Adipocyte (in vitro differentiated cells): ENCODE results near the gene SLC39A13.

Experiments
- DNase-seq: peaks from one replicate; pipeline ENCODE4 v3.0.0-alpha.2; 2015; ENCODE audit warnings: low read depth
- H3K27me3 ChIP-seq: replicated peaks from 2 replicates; pipeline ENCODE4 v1.7.0; 2013; ENCODE audit warnings: mild to moderate bottlenecking, low read length, moderate library complexity; ENCODE audit not compliant: control insufficient read depth, insufficient read depth
- H3K36me3 ChIP-seq: 2 replicates; pipeline ENCODE4 v1.7.0; 2013; ENCODE audit warnings: low read length, mild to moderate bottlenecking, moderate library complexity; ENCODE audit not compliant: control insufficient read depth, insufficient read depth, severe bottlenecking
- H3K4me1 ChIP-seq: 2 replicates; pipeline ENCODE4 v1.7.0; 2013; ENCODE audit warnings: mild to moderate bottlenecking, low read length, moderate library complexity; ENCODE audit not compliant: control insufficient read depth, insufficient read depth
- H3K4me3 ChIP-seq: 2 replicates; pipeline ENCODE4 v1.7.0; 2013; ENCODE audit warnings: mild to moderate bottlenecking, low read length, moderate library complexity
- H3K9ac ChIP-seq: 2 replicates; pipeline ENCODE4 v1.7.0; 2013; ENCODE audit warnings: mild to moderate bottlenecking, low read length, moderate library complexity
- H3K9me3 ChIP-seq: 2 replicates; pipeline ENCODE4 v1.7.0; 2013; ENCODE audit warnings: mild to moderate bottlenecking, low read length, moderate library complexity; ENCODE audit not compliant: control insufficient read depth

The SLC39A13 gene

DNA sequence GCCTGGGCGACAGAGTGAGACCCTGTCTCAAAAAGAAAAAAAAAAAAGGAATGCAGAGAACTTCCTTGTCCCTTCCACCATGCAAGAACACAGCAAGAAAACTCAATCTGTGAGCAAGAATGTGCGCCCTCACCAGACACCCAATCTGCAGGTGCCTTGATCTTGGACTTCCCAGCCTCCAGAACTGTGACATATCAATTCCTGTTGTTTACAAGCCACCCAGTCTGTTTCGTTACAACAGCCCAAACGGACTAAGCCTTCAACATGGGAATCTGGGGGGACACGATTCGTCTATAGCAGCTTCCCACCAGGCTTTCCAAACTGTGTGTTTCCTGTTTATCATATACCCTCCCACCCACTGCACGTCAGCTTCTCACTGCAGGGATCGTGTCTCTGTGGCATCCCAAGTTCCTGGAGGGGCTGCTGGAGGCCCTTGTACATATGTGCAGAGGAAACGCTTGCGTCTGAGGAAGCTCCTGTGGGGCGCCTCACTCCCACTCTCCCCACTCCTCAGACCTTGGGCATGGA, 28.9 kb downstream of the SLC39A13 start:
- no peak for DNase-seq
- Histone ChIP-seq H3K4me3 (no peak overlapping the region), H3K36me3 (no peaks in the 10 kb centered on the region), H3K4me1 (peaks cover 21% of the 10 kb centered on the region), H3K27me3 (no peaks in the 10 kb centered on the region), H3K9me3 (no peaks in the 10 kb centered on the region), H3K9ac (no peak overlapping the region)

GRCh38 chr11:47437746-47438418, 29.5 kb downstream of the SLC39A13 start:
- Histone ChIP-seq H3K36me3 (no peaks in the 10 kb centered on the region), H3K9me3 (no peaks in the 10 kb centered on the region), H3K27me3 (no peaks in the 10 kb centered on the region), H3K4me1 (peaks cover 21% of the 10 kb centered on the region), H3K4me3 (no peak overlapping the region), H3K9ac (no peak overlapping the region)
- no peak for DNase-seq

GRCh38 chr11:47438721-47439120, 30.3 kb downstream of the SLC39A13 start:
- H3K9ac ChIP-seq = no peak overlapping the region
- H3K9me3 ChIP-seq = no peaks in the 10 kb centered on the region
- H3K4me3 ChIP-seq = no peak overlapping the region
- no peaks in the 10 kb centered on the region for H3K36me3 ChIP-seq
- peaks cover 21% of the 10 kb centered on the region for H3K4me1 ChIP-seq
- DNase-seq = no peak
- no peaks in the 10 kb centered on the region for H3K27me3 ChIP-seq

GRCh38 chr11:47440054-47440476, 31.7 kb downstream of the SLC39A13 start:
- no peak for DNase-seq
- peaks cover 12% of the 10 kb centered on the region for H3K4me1 ChIP-seq
- H3K36me3 ChIP-seq = no peaks in the 10 kb centered on the region
- H3K4me3 ChIP-seq = no peak overlapping the region
- H3K9ac ChIP-seq = no peak overlapping the region
- no peaks in the 10 kb centered on the region for H3K27me3 ChIP-seq
- H3K9me3 ChIP-seq = no peaks in the 10 kb centered on the region

GRCh38 chr11:47441421-47441820, 33.0 kb downstream of the SLC39A13 start:
- Histone ChIP-seq H3K4me1 (peaks cover 12% of the 10 kb centered on the region), H3K27me3 (no peaks in the 10 kb centered on the region), H3K36me3 (no peaks in the 10 kb centered on the region), H3K9ac (no peak overlapping the region), H3K4me3 (no peak overlapping the region), H3K9me3 (no peaks in the 10 kb centered on the region)
- DNase-seq = no peak

DNA sequence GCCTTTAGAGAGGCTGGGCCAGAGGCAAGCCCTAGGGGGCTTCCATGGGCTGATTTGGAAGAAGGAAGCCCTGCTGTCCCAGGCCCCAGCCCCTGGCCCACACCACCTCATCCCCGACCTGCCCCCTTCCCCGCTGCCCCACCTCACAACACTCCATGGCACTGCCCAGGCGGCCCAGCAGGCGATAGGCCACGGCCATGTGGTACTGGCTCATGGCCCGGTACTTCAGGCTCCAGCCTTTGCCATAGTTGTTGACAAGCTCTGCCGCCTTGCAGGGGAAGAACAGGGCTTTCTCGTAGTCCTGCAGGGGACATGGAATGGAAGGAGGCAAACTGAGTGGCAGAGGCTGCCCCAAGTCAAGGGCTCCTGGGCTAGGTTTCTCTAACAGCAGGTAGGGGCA, 34.1 kb downstream of the SLC39A13 start:
- Histone ChIP-seq H3K36me3 (peaks cover 3% of the 10 kb centered on the region), H3K9me3 (no peaks in the 10 kb centered on the region), H3K9ac (no peak overlapping the region), H3K27me3 (no peaks in the 10 kb centered on the region), H3K4me1 (peaks cover 9% of the 10 kb centered on the region), H3K4me3 (no peak overlapping the region)
- no peak for DNase-seq

DNA sequence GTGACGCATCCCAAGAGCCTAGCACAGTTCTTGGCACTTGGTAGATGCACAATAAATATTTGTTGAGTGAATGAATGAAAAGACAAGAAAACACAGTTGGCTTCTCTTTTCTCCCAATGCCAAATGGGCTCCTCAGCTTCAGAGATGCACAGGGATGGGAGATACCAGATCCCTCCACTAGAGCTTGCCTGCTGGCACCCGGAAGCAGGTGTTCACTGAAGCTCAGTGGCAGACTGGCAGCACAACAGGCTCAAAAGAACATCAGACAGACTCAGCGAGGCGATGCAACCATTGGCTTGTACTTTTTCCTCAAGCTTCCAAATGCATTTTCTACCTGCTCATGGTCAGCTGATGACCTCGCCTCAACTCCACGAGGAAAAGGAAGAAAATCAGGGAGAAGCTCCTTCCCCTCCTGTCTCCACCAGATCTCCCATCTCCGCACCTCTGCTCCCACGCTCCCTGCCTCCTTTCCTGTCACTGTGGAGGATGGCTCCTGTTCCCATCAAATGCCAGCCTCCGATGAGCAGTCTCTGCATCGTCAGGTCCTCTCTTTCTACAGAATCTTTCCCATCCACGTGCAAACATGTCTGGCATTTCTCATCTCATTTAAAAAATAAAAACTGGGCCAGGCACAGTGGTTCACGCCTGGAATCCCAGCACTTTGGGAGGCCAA, 34.8 kb downstream of the SLC39A13 start:
- no peak overlapping the region for H3K4me3 ChIP-seq
- no peaks in the 10 kb centered on the region for H3K9me3 ChIP-seq
- H3K36me3 ChIP-seq = peaks cover 5% of the 10 kb centered on the region
- no peaks in the 10 kb centered on the region for H3K27me3 ChIP-seq
- H3K9ac ChIP-seq = no peak overlapping the region
- peaks cover 3% of the 10 kb centered on the region for H3K4me1 ChIP-seq
- no peak for DNase-seq

DNA sequence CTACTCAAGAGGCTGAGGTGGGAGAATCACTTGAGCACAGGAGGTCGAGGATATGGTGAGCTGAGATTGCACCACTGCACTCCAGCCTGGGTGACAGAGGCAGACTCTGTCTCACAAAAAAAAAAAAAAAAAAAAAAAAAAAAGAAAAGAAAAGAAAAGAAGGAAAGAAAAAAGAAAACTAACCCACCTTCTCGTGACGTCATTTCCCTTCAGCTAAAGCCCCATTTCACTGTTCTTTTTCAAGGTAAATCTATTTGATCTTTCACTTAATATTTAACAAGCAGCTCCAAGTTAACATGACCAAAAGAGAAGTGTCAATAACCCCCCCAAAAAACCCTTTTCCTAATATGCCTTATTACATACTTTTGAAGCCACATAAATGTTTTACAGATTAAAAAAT, 35.4 kb downstream of the SLC39A13 start:
- Histone ChIP-seq H3K9ac (no peak overlapping the region), H3K4me3 (no peak overlapping the region), H3K36me3 (peaks cover 5% of the 10 kb centered on the region), H3K4me1 (no peaks in the 10 kb centered on the region), H3K9me3 (no peaks in the 10 kb centered on the region), H3K27me3 (no peaks in the 10 kb centered on the region)
- no peak for DNase-seq

DNA sequence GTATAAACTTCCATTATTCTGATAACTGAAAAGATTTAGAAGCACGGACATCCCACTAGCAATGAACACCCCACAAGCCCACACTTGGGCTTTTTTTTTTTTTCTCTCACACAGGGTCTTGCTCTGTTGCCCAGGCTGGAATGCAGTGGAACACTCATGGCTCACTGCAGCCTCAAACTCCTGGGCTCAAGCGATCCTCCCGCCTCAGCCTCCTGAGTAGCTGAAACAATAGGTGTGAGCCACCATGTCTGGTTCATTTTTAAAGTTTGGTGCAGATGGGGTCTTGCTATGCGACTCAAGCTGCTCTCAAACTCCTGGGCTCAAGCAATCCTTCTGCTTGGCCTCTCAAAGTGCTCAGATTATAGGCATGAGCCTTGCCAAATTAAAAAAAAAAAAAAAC, 37.5 kb downstream of the SLC39A13 start:
- Histone ChIP-seq H3K27me3 (no peaks in the 10 kb centered on the region), H3K4me1 (no peaks in the 10 kb centered on the region), H3K4me3 (no peak overlapping the region), H3K9me3 (no peaks in the 10 kb centered on the region), H3K9ac (no peak overlapping the region), H3K36me3 (peaks cover 5% of the 10 kb centered on the region)
- no peak for DNase-seq

DNA sequence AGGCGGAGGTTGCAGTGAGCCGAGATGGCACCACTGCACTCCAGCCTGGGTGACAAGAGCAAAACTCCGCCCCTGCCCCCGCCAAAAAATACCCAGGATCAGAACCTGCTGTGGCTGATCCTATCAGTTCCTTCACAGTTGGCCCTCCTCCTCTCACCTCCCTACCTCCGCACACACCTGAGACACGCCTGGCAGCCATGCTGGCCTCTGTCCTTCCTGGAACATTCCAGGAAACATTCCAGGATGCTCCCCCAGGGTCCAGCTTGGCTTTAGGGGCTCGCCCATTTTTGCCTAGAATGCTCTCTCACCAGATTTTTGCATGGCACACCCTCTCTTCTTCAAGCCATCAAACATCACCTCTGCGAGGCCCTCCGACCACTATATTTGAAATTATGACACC, 38.4 kb downstream of the SLC39A13 start:
- H3K4me3 ChIP-seq = no peak overlapping the region
- peaks cover 5% of the 10 kb centered on the region for H3K36me3 ChIP-seq
- no peak for DNase-seq
- H3K4me1 ChIP-seq = no peaks in the 10 kb centered on the region
- no peak overlapping the region for H3K9ac ChIP-seq
- H3K9me3 ChIP-seq = no peaks in the 10 kb centered on the region
- no peaks in the 10 kb centered on the region for H3K27me3 ChIP-seq

DNA sequence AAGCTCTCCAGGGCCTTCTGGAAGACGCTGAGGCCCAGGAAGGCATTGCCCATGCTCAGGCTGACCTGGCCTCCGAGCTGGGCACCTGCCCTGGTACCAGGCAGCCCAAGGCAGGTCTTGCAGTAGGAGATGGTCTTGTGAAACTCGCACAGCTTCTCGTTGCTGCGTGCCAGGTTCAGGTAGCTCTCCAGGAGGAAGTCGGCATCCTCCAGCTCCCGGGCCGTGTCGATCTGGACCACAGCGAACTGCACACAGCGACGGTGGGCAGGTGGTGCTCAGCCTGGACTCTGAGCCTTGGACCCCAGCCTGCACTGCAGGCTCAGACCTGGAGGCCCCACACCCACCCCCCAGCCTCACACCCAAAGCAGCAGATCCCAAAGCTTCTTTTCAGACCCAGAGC, 39.5 kb downstream of the SLC39A13 start:
- no peaks in the 10 kb centered on the region for H3K27me3 ChIP-seq
- no peak for DNase-seq

More for the DNA sequence above, 39.5 kb downstream of the SLC39A13 start:
- Histone ChIP-seq H3K9ac (no peak overlapping the region), H3K9me3 (no peaks in the 10 kb centered on the region), H3K4me1 (no peaks in the 10 kb centered on the region), H3K36me3 (peaks cover 5% of the 10 kb centered on the region), H3K4me3 (no peak overlapping the region)
